H9 (cell line): ENCODE data around the gene SLC23A1. TPM values are rescaled to one million over a fixed set of nuclear protein-coding genes. Genes with fewer than 3 reads are reported as not detected.
A peak's percentile ranks its signal among the peaks of the same experiment; 100 is the strongest.

Experiments used
- DNase-seq: peaks from one replicate; pipeline ENCODE4 v3.0.0-alpha.2; 2017
- H2AFZ ChIP-seq: one replicate; pipeline ENCODE4 v1.6.1; 2013; ENCODE audit warnings: mild to moderate bottlenecking, low read length, control low read depth, moderate library complexity
- H2AK5ac ChIP-seq: 2 replicates; pipeline ENCODE4 v1.6.1; 2013; ENCODE audit warnings: low read length, control low read depth, mixed read lengths; ENCODE audit not compliant: insufficient read length
- H2BK120ac ChIP-seq: one replicate; pipeline ENCODE4 v1.6.1; 2013; ENCODE audit warnings: low read depth, mild to moderate bottlenecking, low read length, control low read depth, inconsistent platforms; ENCODE audit not compliant: poor library complexity, severe bottlenecking
- H2BK12ac ChIP-seq: 2 replicates; pipeline ENCODE4 v1.6.1; 2013; ENCODE audit warnings: low read length, control low read depth, mixed read lengths, low read depth; ENCODE audit not compliant: insufficient read length
- H2BK15ac ChIP-seq: 2 replicates; pipeline ENCODE4 v1.6.1; 2013; ENCODE audit warnings: low read depth, low read length, control low read depth
- H2BK20ac ChIP-seq: one replicate; pipeline ENCODE4 v1.6.1; 2013; ENCODE audit warnings: low read depth, mild to moderate bottlenecking, low read length, control low read depth, inconsistent platforms; ENCODE audit not compliant: poor library complexity, severe bottlenecking
- H2BK5ac ChIP-seq: 2 replicates; pipeline ENCODE4 v1.6.1; 2013; ENCODE audit warnings: low read length, control low read depth, mixed read lengths; ENCODE audit not compliant: insufficient read length
- H3K14ac ChIP-seq: 2 replicates; pipeline ENCODE4 v1.6.1; 2013; ENCODE audit warnings: low read length, control low read depth; ENCODE audit not compliant: insufficient read depth
- H3K18ac ChIP-seq: 2 replicates; pipeline ENCODE4 v1.6.1; 2013; ENCODE audit warnings: low read depth, mild to moderate bottlenecking, mixed read lengths, low read length, control low read depth; ENCODE audit not compliant: insufficient read length
- H3K23ac ChIP-seq: 2 replicates; pipeline ENCODE4 v1.6.1; 2013; ENCODE audit warnings: low read length, control low read depth, mixed read lengths, low read depth; ENCODE audit not compliant: insufficient read length
- H3K23me2 ChIP-seq: 2 replicates; pipeline ENCODE4 v1.6.1; 2013; ENCODE audit warnings: low read depth, mild to moderate bottlenecking, mixed read lengths, low read length, control low read depth; ENCODE audit not compliant: insufficient read length, poor library complexity, severe bottlenecking
- H3K27ac ChIP-seq: 2 replicates; pipeline ENCODE4 v1.5.1; 2013; ENCODE audit warnings: low read length, control low read depth, mixed read lengths, low read depth; ENCODE audit not compliant: insufficient read length
- H3K27me3 ChIP-seq: 2 replicates; pipeline ENCODE4 v1.6.1; 2013; ENCODE audit warnings: low read length, control low read depth, inconsistent platforms; ENCODE audit not compliant: insufficient read depth
- H3K4ac ChIP-seq: 2 replicates; pipeline ENCODE4 v1.6.1; 2013; ENCODE audit warnings: low read depth, mild to moderate bottlenecking, control low read depth, inconsistent platforms, low read length, moderate library complexity
- H3K4me1 ChIP-seq: 2 replicates; pipeline ENCODE4 v1.6.1; 2013; ENCODE audit warnings: low read length, control low read depth, inconsistent platforms; ENCODE audit not compliant: insufficient read depth
- H3K4me2 ChIP-seq: 2 replicates; pipeline ENCODE4 v1.6.1; 2013; ENCODE audit warnings: low read length, control low read depth, mixed read lengths; ENCODE audit not compliant: insufficient read length, insufficient read depth
- H3K56ac ChIP-seq: 2 replicates; pipeline ENCODE4 v1.6.1; 2013; ENCODE audit warnings: low read depth, mild to moderate bottlenecking, mixed read lengths, low read length, control low read depth; ENCODE audit not compliant: insufficient read length
- H3K79me1 ChIP-seq: 2 replicates; pipeline ENCODE4 v1.6.1; 2013; ENCODE audit warnings: low read depth, mild to moderate bottlenecking, moderate library complexity, low read length, control low read depth, inconsistent platforms; ENCODE audit not compliant: insufficient read depth, poor library complexity, severe bottlenecking
- H3K79me2 ChIP-seq: 2 replicates; pipeline ENCODE4 v1.6.1; 2013; ENCODE audit warnings: low read length, control low read depth, inconsistent platforms; ENCODE audit not compliant: insufficient read depth
- H3K9ac ChIP-seq: 2 replicates; pipeline ENCODE4 v1.6.1; 2013; ENCODE audit warnings: low read length, control low read depth, mixed read lengths; ENCODE audit not compliant: insufficient read length; ENCODE audit errors: extremely low read depth
- H3K9me3 ChIP-seq: one replicate; pipeline ENCODE4 v1.6.1; 2013; ENCODE audit warnings: low read depth, low read length, inconsistent platforms; ENCODE audit not compliant: control insufficient read depth
- H3T11ph ChIP-seq: one replicate; pipeline ENCODE4 v1.6.1; 2013; ENCODE audit warnings: mild to moderate bottlenecking, low read length, control low read depth, inconsistent platforms
- H4K20me1 ChIP-seq: one replicate; pipeline ENCODE4 v1.6.1; 2013; ENCODE audit not compliant: control insufficient read depth, insufficient read length, insufficient read depth
- H4K5ac ChIP-seq: 2 replicates; pipeline ENCODE4 v1.6.1; 2013; ENCODE audit warnings: low read depth, mild to moderate bottlenecking, mixed read lengths, low read length, control low read depth; ENCODE audit not compliant: insufficient read length
- H4K8ac ChIP-seq: replicated peaks from 2 replicates; pipeline ENCODE4 v1.6.1; 2013; ENCODE audit warnings: low read length, control low read depth, mixed read lengths, low read depth; ENCODE audit not compliant: insufficient read length
- H4K91ac ChIP-seq: 2 replicates; pipeline ENCODE4 v1.6.1; 2013; ENCODE audit warnings: low read depth, mild to moderate bottlenecking, moderate library complexity, mixed read lengths, low read length, control low read depth; ENCODE audit not compliant: insufficient read length
- H3K27ac Mint-ChIP-seq, 3 experiments: 2 replicates in 2 of 3; 3 replicates in 1 of 3; pipeline ENCODE4 v1.8.0; 2020 to 2021; ENCODE audit warnings: mixed read lengths in 3 of 3, mild to moderate bottlenecking in 1 of 3, moderate library complexity in 1 of 3
- H3K27me3 Mint-ChIP-seq: 2 replicates; pipeline ENCODE4 v1.8.0; 2021; ENCODE audit warnings: low read depth, mild to moderate bottlenecking, moderate library complexity, mixed read lengths
- H3K36me3 Mint-ChIP-seq, 3 experiments: 2 replicates in 2 of 3; 3 replicates in 1 of 3; pipeline ENCODE4 v1.8.0; 2020 to 2021; ENCODE audit warnings: low read depth in 3 of 3, mixed read lengths in 3 of 3; ENCODE audit not compliant: insufficient read depth in 1 of 3
- H3K4me1 Mint-ChIP-seq, 2 experiments: 2 replicates each; pipeline ENCODE4 v1.8.0; 2020; ENCODE audit warnings: mixed read lengths in 2 of 2
- H3K4me3 Mint-ChIP-seq, 2 experiments: 2 replicates in 1 of 2; 3 replicates in 1 of 2; pipeline ENCODE4 v1.8.0; 2020 to 2021; ENCODE audit warnings: mild to moderate bottlenecking in 2 of 2, mixed read lengths in 2 of 2, moderate library complexity in 1 of 2
- H3K9me3 Mint-ChIP-seq, 2 experiments: 2 replicates in 1 of 2; 3 replicates in 1 of 2; pipeline ENCODE4 v1.8.0; 2020; ENCODE audit warnings: mild to moderate bottlenecking in 2 of 2, mixed read lengths in 2 of 2, moderate library complexity in 1 of 2
- CTCF ChIP-seq: fragments of 200-600 bp; sonication (generic); conservative IDR thresholded peaks from 3 replicates; pipeline ENCODE4 v1.8.0; 2021; ENCODE audit warnings: antibody characterized with exemption, mild to moderate bottlenecking
- WGBS: extraction: QIAGEN DNeasy Blood & Tissue Kit; methylation state at CpG from one replicate; pipeline ENCODE4 v1.1.7; 2013; ENCODE audit warnings: missing lambda C conversion rate, low lambda C conversion rate, mixed read lengths; ENCODE audit not compliant: insufficient read length; ENCODE audit errors: extremely low coverage; 5-methylcytosine and 5-hydroxymethylcytosine counted together
- total RNA-seq: library from RNA; stranded (reverse); gene quantifications from 2 replicates; pipeline ENCODE4 v1.2.1, GENCODE V29; 2021

Gene SLC23A1
- total RNA-seq, 1 experiment from 2014 or later = not detected

GRCh38 chr5:139374909-139375308 lies 8.2 kb downstream of the SLC23A1 start:
- no peaks in the 10 kb centered on the region for H3K9me3 Mint-ChIP-seq
- Histone ChIP-seq H4K8ac (no peak overlapping the region), H4K5ac (no peak overlapping the region), H3K4me1 (no peaks in the 10 kb centered on the region), H3K23me2 (no peaks in the 10 kb centered on the region), H2BK20ac (no peak overlapping the region), H3K9me3 (no peaks in the 10 kb centered on the region), H3K79me2 (no peaks in the 10 kb centered on the region), H3K27ac (no peak overlapping the region), H3K56ac (no peak overlapping the region), H4K91ac (no peak overlapping the region), H3K9ac (no peak overlapping the region), H3K4ac (no peak overlapping the region), H3K79me1 (no peaks in the 10 kb centered on the region), H2BK5ac (no peak overlapping the region), H3K4me2 (no peak overlapping the region), H3K23ac (no peak overlapping the region), H2BK12ac (no peak overlapping the region), H2AK5ac (no peak overlapping the region), H3K18ac (no peak overlapping the region), H3T11ph (no peak overlapping the region), H3K14ac (no peak overlapping the region), H3K27me3 (no peaks in the 10 kb centered on the region), H2BK15ac (no peak overlapping the region), H2AFZ (no peak overlapping the region), H2BK120ac (no peak overlapping the region), H4K20me1 (no peaks in the 10 kb centered on the region)
- no peak overlapping the region for H3K4me3 Mint-ChIP-seq
- no peaks in the 10 kb centered on the region for H3K27me3 Mint-ChIP-seq
- DNase-seq = no peak
- peaks cover 8 to 29% (median 12%) of the 10 kb centered on the region in 3 experiments; a peak in 6 of 7 replicates for H3K36me3 Mint-ChIP-seq
- peak overlapping the region in 1 of 3 experiments; percentile 89; a peak in 3 of 7 replicates for H3K27ac Mint-ChIP-seq
- TF ChIP-seq CTCF = no peak
- H3K4me1 Mint-ChIP-seq = peaks cover 7 to 8% of the 10 kb centered on the region in 2 experiments; a peak in 3 of 4 replicates
- no CpG with 5 or more reads among the region's 2 CpGs for WGBS
